A673 (cell line): Measurements from ENCODE around the gene GALNT9.

ENCODE experiments used
- CTCF ChIP-seq: fragments of 300-800, 200-600 bp; sonication (generic); conservative IDR thresholded peaks from 2 replicates; pipeline ENCODE4 v1.5.1; 2017; ENCODE audit warnings: low read depth, mild to moderate bottlenecking, antibody characterized with exemption, low read length, moderate library complexity, mixed read lengths
- EZH2 ChIP-seq: fragments of 200-600 bp; sonication (generic); IDR thresholded peaks from 2 replicates; pipeline ENCODE4 v1.6.1; 2017; ENCODE audit warnings: borderline replicate concordance, low read depth, mild to moderate bottlenecking, mixed read lengths, antibody characterized with exemption, low read length; ENCODE audit not compliant: poor library complexity, severe bottlenecking

- TF ChIP-seq CTCF (no peak), EZH2 (no peak)
Measured at GRCh38 chr12:132327336-132328171, 1.8 kb downstream of the GALNT9 start.
